Occipital lobe (tissue), 1 donor: ENCODE results near the gene ZNF570. TPM values are rescaled to one million over a fixed set of nuclear protein-coding genes. Genes with fewer than 3 reads are reported as not detected.

ENCODE experiments used
- total RNA-seq: library from RNA; depleted of rRNA; stranded (reverse); fragments of >200 nt; gene quantifications from one replicate; pipeline ENCODE4 v1.2.3, GENCODE V29; 2014

ZNF570 gene
- total RNA-seq, 1 donor from 2014 or later, result 32.4 TPM

Other genes starting within 250 kb of the ZNF570 start
- gene ZNF527, start 98.3 kb upstream of the ZNF570 start, total RNA-seq, result 26.8 TPM
- 28.7 TPM for gene ZNF569, start 1.9 kb upstream of the ZNF570 start, total RNA-seq
- gene ZNF793, start 37.6 kb downstream of the ZNF570 start, total RNA-seq, result 51.3 TPM
- gene ZNF571, start 125.4 kb downstream of the ZNF570 start, total RNA-seq, result 11.7 TPM
- gene ZNF540, start 125.5 kb downstream of the ZNF570 start, total RNA-seq, result 22.0 TPM
- 80.6 TPM for gene ZFP30, start 186.1 kb downstream of the ZNF570 start, total RNA-seq